GM23338 (cell line): ENCODE data around the gene PSKH1. TPM values are rescaled to one million over a fixed set of nuclear protein-coding genes. Genes with fewer than 3 reads are reported as not detected.
A peak's percentile ranks its signal among the peaks of the same experiment; 100 is the strongest.

ENCODE experiments used
- ATAC-seq: fragments of 200-7000 bp; cut with Tn5 transposase; 3 replicates; pipeline ENCODE4 v1.9.1; 2020
- DNase-seq: peaks from one replicate; pipeline ENCODE4 v3.0.0-alpha.2; 2015; ENCODE audit warnings: low spot score
- H2AFZ ChIP-seq: fragments of 200-600 bp; sonication (generic); 2 replicates; pipeline ENCODE4 v1.8.0; 2016; ENCODE audit warnings: antibody characterized with exemption, mild to moderate bottlenecking, moderate library complexity
- H3F3A ChIP-seq: fragments of 200-600 bp; sonication (generic); replicated peaks from 2 replicates; pipeline ENCODE4 v1.8.0; 2017; ENCODE audit warnings: antibody characterized with exemption, mixed run types, low read depth
- H3K27ac ChIP-seq: fragments of 200-600 bp; sonication (generic); 2 replicates; pipeline ENCODE4 v1.6.1; 2016; ENCODE audit warnings: low read depth
- H3K27me3 ChIP-seq: fragments of 200-600 bp; sonication (generic); 2 replicates; pipeline ENCODE4 v1.8.0; 2016; ENCODE audit warnings: mild to moderate bottlenecking, mixed run types, moderate library complexity; ENCODE audit not compliant: insufficient read depth
- H3K36me3 ChIP-seq: fragments of 200-600 bp; sonication (generic); 2 replicates; pipeline ENCODE4 v1.8.0; 2016; ENCODE audit warnings: mild to moderate bottlenecking; ENCODE audit not compliant: insufficient read depth
- H3K4me1 ChIP-seq: fragments of 200-600 bp; sonication (generic); 2 replicates; pipeline ENCODE4 v1.8.0; 2016; ENCODE audit warnings: mild to moderate bottlenecking, moderate library complexity; ENCODE audit not compliant: insufficient read depth
- H3K4me2 ChIP-seq: fragments of 200-600 bp; sonication (generic); 2 replicates; pipeline ENCODE4 v1.7.1; 2017; ENCODE audit warnings: mixed run types
- H3K4me3 ChIP-seq: fragments of 200-600 bp; sonication (generic); 2 replicates; pipeline ENCODE4 v1.6.1; 2016; ENCODE audit warnings: mixed run types
- H3K79me2 ChIP-seq: fragments of 200-600 bp; sonication (generic); replicated peaks from 2 replicates; pipeline ENCODE4 v1.8.0; 2017; ENCODE audit warnings: mild to moderate bottlenecking; ENCODE audit not compliant: insufficient read depth
- H3K9me2 ChIP-seq: fragments of 200-600 bp; sonication (generic); 2 replicates; pipeline ENCODE4 v1.8.0; 2017; ENCODE audit not compliant: insufficient read depth
- H4K20me1 ChIP-seq: fragments of 200-600 bp; sonication (generic); replicated peaks from 2 replicates; pipeline ENCODE4 v1.8.0; 2017; ENCODE audit warnings: mild to moderate bottlenecking; ENCODE audit not compliant: insufficient read depth
- H3K27ac Mint-ChIP-seq: 2 replicates; pipeline ENCODE4 v1.8.0; 2020; ENCODE audit warnings: inconsistent platforms, mild to moderate bottlenecking, moderate library complexity, mixed read lengths
- H3K27me3 Mint-ChIP-seq: 3 replicates; pipeline ENCODE4 v1.8.0; 2022; ENCODE audit warnings: low read depth, mild to moderate bottlenecking, moderate library complexity, mixed read lengths, inconsistent platforms; ENCODE audit not compliant: insufficient read depth, poor library complexity
- H3K36me3 Mint-ChIP-seq: 3 replicates; pipeline ENCODE4 v1.8.0; 2021; ENCODE audit warnings: low read depth, mild to moderate bottlenecking, inconsistent platforms, moderate library complexity, mixed read lengths
- H3K4me1 Mint-ChIP-seq: 3 replicates; pipeline ENCODE4 v1.8.0; 2020; ENCODE audit warnings: mild to moderate bottlenecking, inconsistent platforms, mixed read lengths
- H3K4me3 Mint-ChIP-seq: 3 replicates; pipeline ENCODE4 v1.8.0; 2021; ENCODE audit warnings: moderate library complexity, mild to moderate bottlenecking, inconsistent platforms, mixed read lengths
- H3K9me3 Mint-ChIP-seq: 3 replicates; pipeline ENCODE4 v1.8.0; 2020; ENCODE audit warnings: moderate library complexity, mild to moderate bottlenecking, inconsistent platforms, mixed read lengths
- CTCF ChIP-seq, 2 experiments: fragments of 200-600 bp in 1 of 2; sonication (generic) in 1 of 2; conservative IDR thresholded peaks; 2 replicates each; pipeline versions ENCODE4 v1.5.1 to v1.6.1; 2016 to 2017; ENCODE audit warnings: antibody characterized with exemption in 2 of 2, low read depth in 2 of 2, mild to moderate bottlenecking in 2 of 2, moderate library complexity in 1 of 2
- EZH2 ChIP-seq: fragments of 200-600 bp; sonication (generic); IDR thresholded peaks from one replicate; pipeline ENCODE4 v1.8.0; 2017; ENCODE audit warnings: antibody characterized with exemption, mild to moderate bottlenecking, low read depth; ENCODE audit not compliant: unreplicated experiment
- EZH2phosphoT487 ChIP-seq: fragments of 200-600 bp; sonication (generic); IDR thresholded peaks from one replicate; pipeline ENCODE4 v1.8.1; 2018; ENCODE audit warnings: antibody characterized with exemption; ENCODE audit not compliant: unreplicated experiment
- ZNF331 ChIP-seq: fragments of 250-450 bp; sonication (Bioruptor Pico); IDR thresholded peaks from 2 replicates; pipeline ENCODE4 v1.5.0; 2020; ENCODE audit warnings: low read depth, mild to moderate bottlenecking, moderate library complexity
- polyA plus RNA-seq: library from polyadenylated mRNA; unstranded; fragments of >200 nt; fragmentation: Nextera tagmentation; extraction: Ambion mirVana; gene quantifications from 2 replicates; pipeline ENCODE4 v1.2.1, GENCODE V29; 2016
- total RNA-seq: library from RNA; depleted of rRNA; stranded (reverse); fragments of >200 nt; shearing (Covaris generic); gene quantifications from 2 replicates; pipeline ENCODE4 v1.2.3, GENCODE V29; 2014
- TF ChIP-seq, protein P1 (sequence below): IDR thresholded peaks from one replicate; pipeline ENCODE4 v1.6.1; 2018; ENCODE audit warnings: antibody characterized with exemption; ENCODE audit not compliant: unreplicated experiment
- TF ChIP-seq, protein P2 (sequence below): fragments of 250-450 bp; sonication (Bioruptor Pico); IDR thresholded peaks from 2 replicates; pipeline ENCODE4 v1.5.0; 2020; ENCODE audit warnings: mild to moderate bottlenecking, moderate library complexity
- TF ChIP-seq, protein P3 (sequence below): IDR thresholded peaks from 2 replicates; pipeline ENCODE4 v1.6.1; 2016; ENCODE audit warnings: antibody characterized with exemption

Gene PSKH1
- total and polyA plus RNA-seq, 2 experiments from 2014 or later: 14.3 to 23.9 TPM

DNA sequence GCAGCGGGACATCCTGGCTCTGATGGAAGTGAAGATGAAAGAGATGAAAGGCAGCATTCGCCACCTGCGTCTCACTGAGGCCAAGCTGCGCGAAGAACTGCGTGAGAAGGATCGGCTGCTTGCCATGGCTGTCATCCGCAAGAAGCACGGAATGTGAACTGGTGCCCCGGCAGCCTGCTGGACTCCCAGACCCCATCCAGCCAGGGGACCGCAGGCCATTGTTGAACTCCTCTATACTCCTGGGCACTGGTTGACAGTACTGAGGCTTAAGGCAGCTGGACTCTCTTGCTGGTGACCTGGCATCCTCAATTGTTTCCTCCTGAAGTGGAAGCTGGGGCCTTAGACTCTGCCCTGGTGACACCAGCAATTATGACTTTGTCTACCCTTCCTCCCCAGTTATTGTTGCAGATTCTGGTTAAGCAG lies 49.7 kb upstream of the PSKH1 start:
- ATAC-seq: no peak
- TF ChIP-seq, protein P1, sequence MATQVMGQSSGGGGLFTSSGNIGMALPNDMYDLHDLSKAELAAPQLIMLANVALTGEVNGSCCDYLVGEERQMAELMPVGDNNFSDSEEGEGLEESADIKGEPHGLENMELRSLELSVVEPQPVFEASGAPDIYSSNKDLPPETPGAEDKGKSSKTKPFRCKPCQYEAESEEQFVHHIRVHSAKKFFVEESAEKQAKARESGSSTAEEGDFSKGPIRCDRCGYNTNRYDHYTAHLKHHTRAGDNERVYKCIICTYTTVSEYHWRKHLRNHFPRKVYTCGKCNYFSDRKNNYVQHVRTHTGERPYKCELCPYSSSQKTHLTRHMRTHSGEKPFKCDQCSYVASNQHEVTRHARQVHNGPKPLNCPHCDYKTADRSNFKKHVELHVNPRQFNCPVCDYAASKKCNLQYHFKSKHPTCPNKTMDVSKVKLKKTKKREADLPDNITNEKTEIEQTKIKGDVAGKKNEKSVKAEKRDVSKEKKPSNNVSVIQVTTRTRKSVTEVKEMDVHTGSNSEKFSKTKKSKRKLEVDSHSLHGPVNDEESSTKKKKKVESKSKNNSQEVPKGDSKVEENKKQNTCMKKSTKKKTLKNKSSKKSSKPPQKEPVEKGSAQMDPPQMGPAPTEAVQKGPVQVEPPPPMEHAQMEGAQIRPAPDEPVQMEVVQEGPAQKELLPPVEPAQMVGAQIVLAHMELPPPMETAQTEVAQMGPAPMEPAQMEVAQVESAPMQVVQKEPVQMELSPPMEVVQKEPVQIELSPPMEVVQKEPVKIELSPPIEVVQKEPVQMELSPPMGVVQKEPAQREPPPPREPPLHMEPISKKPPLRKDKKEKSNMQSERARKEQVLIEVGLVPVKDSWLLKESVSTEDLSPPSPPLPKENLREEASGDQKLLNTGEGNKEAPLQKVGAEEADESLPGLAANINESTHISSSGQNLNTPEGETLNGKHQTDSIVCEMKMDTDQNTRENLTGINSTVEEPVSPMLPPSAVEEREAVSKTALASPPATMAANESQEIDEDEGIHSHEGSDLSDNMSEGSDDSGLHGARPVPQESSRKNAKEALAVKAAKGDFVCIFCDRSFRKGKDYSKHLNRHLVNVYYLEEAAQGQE: no peak
- TF ChIP-seq EZH2: no peak
- no peak for TF ChIP-seq CTCF (conservative IDR thresholded peaks at IDR 0.05; ENCODE audit: low read depth in 2 of 2)
- TF ChIP-seq ZNF331 (CRISPR knock-in tag): no peak
- TF ChIP-seq, protein P2, sequence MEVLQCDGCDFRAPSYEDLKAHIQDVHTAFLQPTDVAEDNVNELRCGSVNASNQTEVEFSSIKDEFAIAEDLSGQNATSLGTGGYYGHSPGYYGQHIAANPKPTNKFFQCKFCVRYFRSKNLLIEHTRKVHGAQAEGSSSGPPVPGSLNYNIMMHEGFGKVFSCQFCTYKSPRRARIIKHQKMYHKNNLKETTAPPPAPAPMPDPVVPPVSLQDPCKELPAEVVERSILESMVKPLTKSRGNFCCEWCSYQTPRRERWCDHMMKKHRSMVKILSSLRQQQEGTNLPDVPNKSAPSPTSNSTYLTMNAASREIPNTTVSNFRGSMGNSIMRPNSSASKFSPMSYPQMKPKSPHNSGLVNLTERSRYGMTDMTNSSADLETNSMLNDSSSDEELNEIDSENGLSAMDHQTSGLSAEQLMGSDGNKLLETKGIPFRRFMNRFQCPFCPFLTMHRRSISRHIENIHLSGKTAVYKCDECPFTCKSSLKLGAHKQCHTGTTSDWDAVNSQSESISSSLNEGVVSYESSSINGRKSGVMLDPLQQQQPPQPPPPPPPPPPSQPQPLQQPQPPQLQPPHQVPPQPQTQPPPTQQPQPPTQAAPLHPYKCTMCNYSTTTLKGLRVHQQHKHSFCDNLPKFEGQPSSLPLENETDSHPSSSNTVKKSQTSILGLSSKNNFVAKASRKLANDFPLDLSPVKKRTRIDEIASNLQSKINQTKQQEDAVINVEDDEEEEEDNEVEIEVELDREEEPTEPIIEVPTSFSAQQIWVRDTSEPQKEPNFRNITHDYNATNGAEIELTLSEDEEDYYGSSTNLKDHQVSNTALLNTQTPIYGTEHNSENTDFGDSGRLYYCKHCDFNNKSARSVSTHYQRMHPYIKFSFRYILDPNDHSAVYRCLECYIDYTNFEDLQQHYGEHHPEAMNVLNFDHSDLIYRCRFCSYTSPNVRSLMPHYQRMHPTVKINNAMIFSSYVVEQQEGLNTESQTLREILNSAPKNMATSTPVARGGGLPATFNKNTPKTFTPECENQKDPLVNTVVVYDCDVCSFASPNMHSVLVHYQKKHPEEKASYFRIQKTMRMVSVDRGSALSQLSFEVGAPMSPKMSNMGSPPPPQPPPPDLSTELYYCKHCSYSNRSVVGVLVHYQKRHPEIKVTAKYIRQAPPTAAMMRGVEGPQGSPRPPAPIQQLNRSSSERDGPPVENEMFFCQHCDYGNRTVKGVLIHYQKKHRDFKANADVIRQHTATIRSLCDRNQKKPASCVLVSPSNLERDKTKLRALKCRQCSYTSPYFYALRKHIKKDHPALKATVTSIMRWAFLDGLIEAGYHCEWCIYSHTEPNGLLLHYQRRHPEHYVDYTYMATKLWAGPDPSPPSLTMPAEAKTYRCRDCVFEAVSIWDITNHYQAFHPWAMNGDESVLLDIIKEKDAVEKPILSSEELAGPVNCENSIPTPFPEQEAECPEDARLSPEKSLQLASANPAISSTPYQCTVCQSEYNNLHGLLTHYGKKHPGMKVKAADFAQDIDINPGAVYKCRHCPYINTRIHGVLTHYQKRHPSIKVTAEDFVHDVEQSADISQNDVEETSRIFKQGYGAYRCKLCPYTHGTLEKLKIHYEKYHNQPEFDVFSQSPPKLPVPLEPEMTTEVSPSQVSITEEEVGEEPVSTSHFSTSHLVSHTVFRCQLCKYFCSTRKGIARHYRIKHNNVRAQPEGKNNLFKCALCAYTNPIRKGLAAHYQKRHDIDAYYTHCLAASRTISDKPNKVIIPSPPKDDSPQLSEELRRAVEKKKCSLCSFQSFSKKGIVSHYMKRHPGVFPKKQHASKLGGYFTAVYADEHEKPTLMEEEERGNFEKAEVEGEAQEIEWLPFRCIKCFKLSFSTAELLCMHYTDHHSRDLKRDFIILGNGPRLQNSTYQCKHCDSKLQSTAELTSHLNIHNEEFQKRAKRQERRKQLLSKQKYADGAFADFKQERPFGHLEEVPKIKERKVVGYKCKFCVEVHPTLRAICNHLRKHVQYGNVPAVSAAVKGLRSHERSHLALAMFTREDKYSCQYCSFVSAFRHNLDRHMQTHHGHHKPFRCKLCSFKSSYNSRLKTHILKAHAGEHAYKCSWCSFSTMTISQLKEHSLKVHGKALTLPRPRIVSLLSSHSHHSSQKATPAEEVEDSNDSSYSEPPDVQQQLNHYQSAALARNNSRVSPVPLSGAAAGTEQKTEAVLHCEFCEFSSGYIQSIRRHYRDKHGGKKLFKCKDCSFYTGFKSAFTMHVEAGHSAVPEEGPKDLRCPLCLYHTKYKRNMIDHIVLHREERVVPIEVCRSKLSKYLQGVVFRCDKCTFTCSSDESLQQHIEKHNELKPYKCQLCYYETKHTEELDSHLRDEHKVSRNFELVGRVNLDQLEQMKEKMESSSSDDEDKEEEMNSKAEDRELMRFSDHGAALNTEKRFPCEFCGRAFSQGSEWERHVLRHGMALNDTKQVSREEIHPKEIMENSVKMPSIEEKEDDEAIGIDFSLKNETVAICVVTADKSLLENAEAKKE (CRISPR knock-in tag): no peak
- TF ChIP-seq, protein P3, sequence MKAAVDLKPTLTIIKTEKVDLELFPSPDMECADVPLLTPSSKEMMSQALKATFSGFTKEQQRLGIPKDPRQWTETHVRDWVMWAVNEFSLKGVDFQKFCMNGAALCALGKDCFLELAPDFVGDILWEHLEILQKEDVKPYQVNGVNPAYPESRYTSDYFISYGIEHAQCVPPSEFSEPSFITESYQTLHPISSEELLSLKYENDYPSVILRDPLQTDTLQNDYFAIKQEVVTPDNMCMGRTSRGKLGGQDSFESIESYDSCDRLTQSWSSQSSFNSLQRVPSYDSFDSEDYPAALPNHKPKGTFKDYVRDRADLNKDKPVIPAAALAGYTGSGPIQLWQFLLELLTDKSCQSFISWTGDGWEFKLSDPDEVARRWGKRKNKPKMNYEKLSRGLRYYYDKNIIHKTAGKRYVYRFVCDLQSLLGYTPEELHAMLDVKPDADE: no peak
- TF ChIP-seq EZH2phosphoT487: no peak
- no peak overlapping the region for H3K27ac ChIP-seq
- H3K36me3 Mint-ChIP-seq: peaks cover 12% of the 10 kb centered on the region
- peaks cover 25% of the 10 kb centered on the region for H3F3A ChIP-seq
- no peaks in the 10 kb centered on the region for H3K9me3 Mint-ChIP-seq
- peaks cover 41% of the 10 kb centered on the region for H3K79me2 ChIP-seq
- no peak overlapping the region for H3K27ac Mint-ChIP-seq
- peaks cover 35% of the 10 kb centered on the region for H3K4me1 ChIP-seq
- H3K27me3 Mint-ChIP-seq: peaks cover 18% of the 10 kb centered on the region
- no peak for DNase-seq
- no peaks in the 10 kb centered on the region for H3K9me2 ChIP-seq
- H3K27me3 ChIP-seq: no peaks in the 10 kb centered on the region
- peak overlapping the region; percentile 91 for H3K4me3 ChIP-seq
- H3K36me3 ChIP-seq: no peaks in the 10 kb centered on the region
- peak overlapping the region; percentile 87 for H3K4me2 ChIP-seq
- H3K4me1 Mint-ChIP-seq: peaks cover 44% of the 10 kb centered on the region
- H4K20me1 ChIP-seq: peaks cover 20% of the 10 kb centered on the region
- H2AFZ ChIP-seq: no peak overlapping the region
- peak overlapping the region; percentile 80 for H3K4me3 Mint-ChIP-seq
